GM18507 (cell line): ENCODE data around the gene MRS2.

Source experiments
- DNase-seq: peaks from one replicate; pipeline ENCODE4 v3.0.0; 2011; ENCODE audit warnings: low read depth; ENCODE audit not compliant: insufficient read length; ENCODE audit errors: extremely low spot score
- FAIRE-seq: peaks from 2 replicates; lab custom pipeline; 2011; peaks lifted over from hg19 to GRCh38; lab: Jason Lieb, UNC

Gene MRS2

GRCh38 chr6:24426729-24427446, 24.2 kb downstream of the MRS2 start:
- no peak for DNase-seq
- no peak for FAIRE-seq

- FAIRE-seq, result no peak
Observed at GRCh38 chr6:24428615-24429014, 25.9 kb downstream of the MRS2 start.

GRCh38 chr6:24429146-24429545, 26.4 kb downstream of the MRS2 start:
- DNase-seq, result no peak

More at GRCh38 chr6:24428615-24429014, 25.9 kb downstream of the MRS2 start:
- no peak for DNase-seq

DNA sequence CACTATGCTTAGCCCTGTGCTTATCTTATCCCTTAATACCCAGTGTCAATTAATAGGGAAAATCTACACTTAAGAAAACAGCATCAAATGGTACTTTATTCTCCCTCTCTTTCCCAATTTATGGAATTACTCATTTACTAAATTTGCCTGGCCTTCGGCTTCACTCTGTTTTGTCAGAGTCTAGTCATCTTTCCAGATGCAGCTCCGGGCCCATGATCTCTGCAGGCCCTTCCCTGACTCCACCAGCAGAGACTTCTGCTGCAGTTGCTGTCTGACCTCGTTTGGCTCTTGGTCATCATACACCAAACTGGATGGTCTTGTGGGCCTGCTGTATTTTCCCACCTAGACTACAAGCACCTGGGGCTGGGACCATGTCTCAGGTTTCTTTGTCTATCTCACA, 27.4 kb downstream of the MRS2 start:
- no peak for FAIRE-seq
- no peak for DNase-seq

More at GRCh38 chr6:24429146-24429545, 26.4 kb downstream of the MRS2 start:
- FAIRE-seq, result no peak

DNA sequence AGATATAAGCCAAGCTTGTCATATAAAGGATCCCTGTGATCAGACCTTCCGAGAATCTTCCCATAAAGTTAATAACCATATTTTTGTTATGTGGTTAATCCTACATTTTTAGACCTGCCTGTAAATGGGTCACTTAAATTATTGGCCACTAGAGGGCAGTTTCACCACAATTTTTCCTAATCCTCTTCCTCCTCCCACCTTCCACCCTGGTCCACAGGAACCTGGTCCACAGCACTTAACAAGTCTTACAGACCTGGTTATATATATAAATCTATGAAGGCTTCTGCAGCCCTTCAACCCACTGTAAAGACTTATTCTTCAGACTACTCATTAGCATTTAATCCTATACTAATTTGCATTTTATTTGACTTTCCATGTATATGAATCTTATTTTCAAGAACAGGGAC, 28.3 kb downstream of the MRS2 start:
- FAIRE-seq, result no peak
- no peak for DNase-seq

GRCh38 chr6:24432611-24433010, 29.9 kb downstream of the MRS2 start:
- FAIRE-seq, result no peak
- DNase-seq, result no peak

GRCh38 chr6:24436979-24437378, 34.2 kb downstream of the MRS2 start:
- DNase-seq, result no peak
- no peak for FAIRE-seq

DNA sequence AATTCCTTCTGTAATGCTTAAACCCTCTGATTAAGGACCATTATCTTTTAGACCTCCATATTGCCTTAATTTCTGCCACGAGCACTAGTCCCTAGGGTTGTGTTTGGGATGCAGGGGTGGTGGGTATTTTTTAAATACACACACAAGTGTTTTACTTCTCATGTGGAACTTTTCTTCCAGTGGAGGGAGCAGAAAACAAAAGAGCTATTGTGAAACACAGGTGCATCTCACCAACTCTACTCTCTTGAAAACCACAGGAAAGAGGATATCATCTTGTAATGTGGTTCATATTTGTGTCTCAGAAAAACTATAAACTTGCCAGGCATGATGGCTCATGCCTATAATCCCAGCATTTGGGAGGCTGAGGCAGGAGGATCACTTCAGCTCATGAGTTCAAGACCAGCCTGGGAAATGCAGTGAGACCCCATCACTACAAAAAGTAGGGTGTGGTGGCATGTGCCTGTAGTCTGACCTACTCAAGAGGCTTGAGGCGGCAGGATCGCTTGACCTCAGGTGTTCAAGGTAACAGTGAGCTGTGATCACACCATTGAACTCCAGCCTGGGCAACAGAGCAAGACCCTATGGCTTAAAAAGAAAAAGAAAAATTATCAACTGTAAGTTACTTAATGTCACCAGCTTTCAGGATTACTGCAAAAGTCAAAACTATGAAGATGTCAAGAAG, 37.3 kb downstream of the MRS2 start:
- no peak for FAIRE-seq

DNA sequence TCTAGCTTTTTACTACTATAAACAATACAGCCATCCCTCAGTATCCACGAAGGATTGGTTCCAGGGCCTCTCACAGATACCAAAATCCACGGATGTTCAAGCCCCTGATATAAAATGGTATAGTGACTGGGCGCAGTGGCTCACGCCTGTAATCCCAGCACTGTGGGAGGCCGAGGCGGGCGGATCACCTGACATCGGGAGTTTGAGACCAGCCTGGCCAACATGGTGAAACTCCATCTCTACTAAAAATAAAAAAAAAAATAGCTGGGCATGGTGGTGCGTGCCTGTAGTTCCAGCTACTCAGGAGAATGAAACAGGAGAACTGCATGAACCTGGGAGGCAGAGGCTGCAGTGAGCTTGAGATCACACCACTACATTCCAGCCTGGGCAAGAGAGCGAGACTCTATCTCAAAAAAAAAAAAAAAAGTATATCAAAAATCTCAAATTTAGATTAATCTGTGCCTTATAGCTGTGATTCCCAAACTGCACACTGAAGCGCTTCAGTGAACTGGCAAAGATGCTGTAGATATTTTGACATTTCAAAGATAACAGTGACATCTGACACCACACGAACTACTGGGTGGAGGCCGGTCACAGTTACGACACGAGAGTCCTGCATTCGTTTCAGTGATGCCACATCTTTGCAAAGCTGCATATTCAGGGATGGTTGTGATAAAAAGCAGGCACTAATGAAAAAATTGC, 38.3 kb downstream of the MRS2 start:
- DNase-seq, result no peak
- no peak for FAIRE-seq

More for the DNA sequence above, 37.3 kb downstream of the MRS2 start:
- DNase-seq, result no peak

DNA sequence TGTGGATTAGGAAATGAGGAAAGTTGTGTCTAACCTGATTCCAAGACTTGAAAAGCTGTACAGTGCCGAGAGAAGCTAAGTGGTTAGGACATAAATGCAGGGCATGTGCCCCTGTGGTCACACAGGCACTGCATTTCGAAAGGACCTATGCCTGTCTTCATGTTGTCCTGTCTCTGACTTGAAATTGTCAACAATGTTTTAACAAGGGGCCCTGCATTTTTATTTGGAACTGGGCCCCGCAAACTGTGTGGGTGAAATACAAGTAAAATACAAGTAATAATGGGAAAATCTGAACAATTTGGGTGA, 38.8 kb downstream of the MRS2 start:
- DNase-seq, result no peak
- no peak for FAIRE-seq

DNA sequence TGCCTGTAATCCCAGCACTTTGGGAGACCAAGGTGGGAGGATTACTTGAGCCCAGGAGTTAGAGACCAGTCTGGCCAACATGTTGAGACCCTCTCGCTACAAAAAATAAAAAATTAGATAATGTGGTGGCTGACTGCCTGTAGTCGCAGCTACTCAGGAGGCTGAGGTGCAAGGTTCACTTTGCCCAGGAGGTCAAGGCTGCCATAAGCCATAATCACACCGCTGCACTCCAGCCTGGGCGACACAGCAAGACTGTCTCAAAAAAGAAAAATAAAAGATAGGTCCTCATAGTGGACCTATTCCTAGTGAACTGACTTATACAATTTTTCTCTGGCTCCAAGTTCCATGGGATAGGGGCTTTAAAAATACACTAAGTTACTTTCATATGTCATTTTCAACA, 41.9 kb downstream of the MRS2 start:
- FAIRE-seq (no peak), DNase-seq (no peak)

DNA sequence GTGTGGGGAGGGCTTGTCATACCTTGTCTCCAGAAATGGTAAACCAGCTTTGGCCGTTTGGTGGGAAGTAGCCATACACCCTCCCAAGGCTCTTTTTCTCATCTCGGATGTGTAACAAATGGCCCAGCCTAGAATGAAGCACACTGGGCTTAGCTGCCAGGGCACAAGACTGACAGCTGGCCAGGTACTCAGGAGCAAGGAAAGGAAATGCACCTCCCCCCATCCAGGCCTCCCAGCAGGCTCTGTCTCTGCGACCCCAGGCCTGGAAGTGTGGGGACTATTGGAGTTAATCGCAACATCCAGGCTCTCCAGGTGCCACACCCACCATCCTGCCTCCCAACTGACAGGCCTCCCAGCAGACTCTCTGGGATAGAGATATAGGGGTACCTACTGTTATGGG, 43.0 kb downstream of the MRS2 start:
- no peak for DNase-seq
- no peak for FAIRE-seq

- FAIRE-seq, result no peak
Observed at GRCh38 chr6:24446670-24447069, 43.9 kb downstream of the MRS2 start.

DNA sequence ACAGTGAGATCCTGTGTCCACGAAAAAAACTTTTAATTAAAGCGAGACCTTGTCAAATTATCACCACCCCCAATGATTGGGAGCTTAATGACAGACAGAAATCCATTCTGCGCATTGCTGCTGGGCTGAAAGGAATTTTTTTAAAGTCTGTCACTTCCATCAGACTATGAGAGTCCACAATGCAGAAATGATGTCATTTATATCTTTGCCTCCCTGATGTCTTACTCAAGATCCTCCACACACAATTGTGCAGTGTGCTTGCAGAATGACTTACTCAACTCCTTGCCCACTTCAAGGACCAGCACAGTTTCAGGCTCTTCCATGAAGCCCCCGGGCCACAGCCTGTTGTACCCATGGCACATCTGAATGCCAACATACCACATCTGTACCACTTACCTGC, 45.7 kb downstream of the MRS2 start:
- no peak for DNase-seq
- FAIRE-seq, result no peak

More at GRCh38 chr6:24446670-24447069, 43.9 kb downstream of the MRS2 start:
- no peak for DNase-seq

- no peak for FAIRE-seq
Observed at GRCh38 chr6:24448828-24449525, 46.2 kb downstream of the MRS2 start.

DNA sequence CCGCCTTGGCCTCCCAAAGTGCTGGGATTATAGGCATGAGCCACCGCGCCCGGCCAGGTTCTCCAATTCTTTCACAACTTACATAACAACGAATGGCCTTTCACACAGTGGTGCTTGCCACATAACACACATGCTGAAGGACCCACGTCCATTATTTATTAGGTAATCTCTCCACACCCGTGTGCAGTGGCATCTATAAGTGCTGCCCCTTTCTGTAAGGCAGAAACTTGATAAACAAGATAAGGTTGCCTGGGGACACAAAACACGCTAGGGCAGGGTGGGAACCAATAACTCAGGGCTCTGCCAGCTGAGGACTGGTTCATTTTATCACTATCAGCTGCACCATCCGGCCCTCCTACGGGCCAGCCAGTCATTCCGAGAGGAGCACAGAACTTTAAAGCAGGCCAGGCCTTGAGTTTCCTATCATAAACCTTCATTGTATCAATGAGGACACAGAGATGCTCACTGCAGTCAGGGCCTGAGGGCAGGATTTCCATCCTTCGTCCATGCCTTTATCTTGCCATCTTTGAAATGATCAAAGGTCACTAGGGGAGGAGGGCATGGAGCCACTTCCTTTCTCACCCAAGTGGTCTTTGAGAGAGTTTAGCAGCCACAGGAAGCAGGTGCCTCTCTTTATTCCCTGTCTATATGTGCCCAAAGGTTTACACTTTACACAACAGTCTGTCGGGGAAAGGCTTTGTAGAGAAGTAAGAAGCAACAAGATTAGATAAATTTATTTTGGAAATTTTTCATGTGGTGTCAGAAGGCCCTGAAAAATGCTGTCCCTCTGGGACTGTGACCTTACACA, 49.0 kb downstream of the MRS2 start:
- no peak for FAIRE-seq
- DNase-seq, result no peak

More at GRCh38 chr6:24448828-24449525, 46.2 kb downstream of the MRS2 start:
- no peak for DNase-seq

- DNase-seq, result no peak
- FAIRE-seq, result no peak
Observed at GRCh38 chr6:24453921-24454320, 51.2 kb downstream of the MRS2 start.

DNA sequence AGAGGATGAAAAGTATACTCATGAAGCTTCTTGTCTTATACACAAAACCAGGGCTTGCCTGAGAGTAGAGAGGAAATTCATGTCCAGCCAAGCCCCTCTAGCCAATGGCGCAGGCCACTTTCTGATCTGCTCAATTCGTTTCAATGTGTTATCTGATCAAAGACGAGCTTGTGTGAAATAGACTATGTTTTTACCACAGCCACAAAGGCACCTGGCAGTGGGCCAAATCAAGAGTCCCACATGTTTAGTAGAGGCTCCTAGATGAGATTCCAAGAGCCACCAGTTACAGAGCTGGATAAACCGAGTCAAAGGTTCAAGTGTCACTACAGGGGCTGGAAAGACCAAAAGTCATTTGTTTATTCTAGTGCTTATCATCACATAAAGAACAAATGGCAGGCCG, 51.7 kb downstream of the MRS2 start:
- DNase-seq (no peak), FAIRE-seq (no peak)

- no peak for FAIRE-seq
- DNase-seq, result no peak
Observed at GRCh38 chr6:24455061-24455460, 52.3 kb downstream of the MRS2 start.
